Parathyroid adenoma (tissue), 2 donors: ENCODE measurements around the gene KNDC1.

Source experiments
- H2AFZ ChIP-seq: fragments of 300-600 bp; sonication (generic); one replicate; pipeline ENCODE4 v1.7.0; 2017; ENCODE audit warnings: antibody characterized with exemption, mild to moderate bottlenecking
- H3K27ac ChIP-seq: fragments of 300-600 bp; sonication (generic); one replicate; pipeline ENCODE4 v1.7.0; 2017
- H3K27me3 ChIP-seq: fragments of 300-600 bp; sonication (generic); one replicate; pipeline ENCODE4 v1.7.0; 2017; ENCODE audit warnings: low read length; ENCODE audit not compliant: control insufficient read depth, insufficient read depth
- H3K36me3 ChIP-seq: fragments of 300-600 bp; sonication (generic); one replicate; pipeline ENCODE4 v1.7.0; 2017; ENCODE audit warnings: low read length; ENCODE audit not compliant: control insufficient read depth, insufficient read depth
- H3K4me1 ChIP-seq: fragments of 300-600 bp; sonication (generic); one replicate; pipeline ENCODE4 v1.7.0; 2017; ENCODE audit warnings: control low read depth
- H3K4me2 ChIP-seq: fragments of 300-600 bp; sonication (generic); one replicate; pipeline ENCODE4 v1.7.0; 2017; ENCODE audit warnings: low read length
- H3K4me3 ChIP-seq: fragments of 300-600 bp; sonication (generic); one replicate; pipeline ENCODE4 v1.7.0; 2017; ENCODE audit warnings: low read depth, low read length
- H3K79me2 ChIP-seq: fragments of 300-600 bp; sonication (generic); one replicate; pipeline ENCODE4 v1.7.0; 2017; ENCODE audit warnings: control low read depth
- H3K9ac ChIP-seq: fragments of 300-600 bp; sonication (generic); one replicate; pipeline ENCODE4 v1.7.0; 2017; ENCODE audit warnings: mild to moderate bottlenecking
- H3K9me3 ChIP-seq: fragments of 300-600 bp; sonication (generic); one replicate; pipeline ENCODE4 v1.7.0; 2017; ENCODE audit warnings: low read length; ENCODE audit not compliant: control insufficient read depth
- CTCF ChIP-seq: fragments of 300-600 bp; sonication (generic); IDR thresholded peaks from one replicate; pipeline ENCODE4 v1.7.0; 2017; ENCODE audit warnings: antibody characterized with exemption, mild to moderate bottlenecking
- donor health status: primary hyperparathyroidism.

The KNDC1 gene

DNA sequence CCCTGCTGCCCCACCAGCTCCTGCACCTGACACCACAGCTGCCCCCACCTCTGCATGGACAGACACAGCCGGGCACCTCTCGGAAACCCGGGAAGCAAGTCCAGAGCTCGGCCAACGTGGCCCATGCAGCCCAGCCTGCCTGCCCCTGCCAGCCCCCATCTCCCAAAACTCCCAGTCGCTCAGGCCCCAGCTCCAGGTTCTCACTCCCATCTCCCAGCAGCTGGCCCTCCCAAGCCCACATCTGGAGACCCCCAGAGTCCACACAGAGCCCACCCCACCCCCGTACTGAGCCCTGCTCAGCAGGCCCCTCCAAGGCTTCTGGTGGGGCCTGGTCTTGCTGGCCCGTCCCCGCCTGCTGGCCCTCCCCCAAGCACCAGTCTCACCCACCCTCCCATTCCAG lies 37.8 kb downstream of the KNDC1 start:
- TF ChIP-seq CTCF, result no peak
- no peak overlapping the region for H3K4me3 ChIP-seq
- no peaks in the 10 kb centered on the region for H3K36me3 ChIP-seq
- no peak overlapping the region for H3K27ac ChIP-seq
- H3K9me3 ChIP-seq, result no peaks in the 10 kb centered on the region
- H3K79me2 ChIP-seq, result no peaks in the 10 kb centered on the region
- no peak overlapping the region for H3K9ac ChIP-seq
- H3K27me3 ChIP-seq, result no peaks in the 10 kb centered on the region
- no peak overlapping the region for H3K4me2 ChIP-seq
- H3K4me1 ChIP-seq, result no peaks in the 10 kb centered on the region
- no peak overlapping the region for H2AFZ ChIP-seq

GRCh38 chr10:133198206-133198605 lies 38.2 kb downstream of the KNDC1 start:
- no peak for TF ChIP-seq CTCF
- H3K9me3 ChIP-seq, result no peaks in the 10 kb centered on the region
- no peaks in the 10 kb centered on the region for H3K27me3 ChIP-seq

DNA sequence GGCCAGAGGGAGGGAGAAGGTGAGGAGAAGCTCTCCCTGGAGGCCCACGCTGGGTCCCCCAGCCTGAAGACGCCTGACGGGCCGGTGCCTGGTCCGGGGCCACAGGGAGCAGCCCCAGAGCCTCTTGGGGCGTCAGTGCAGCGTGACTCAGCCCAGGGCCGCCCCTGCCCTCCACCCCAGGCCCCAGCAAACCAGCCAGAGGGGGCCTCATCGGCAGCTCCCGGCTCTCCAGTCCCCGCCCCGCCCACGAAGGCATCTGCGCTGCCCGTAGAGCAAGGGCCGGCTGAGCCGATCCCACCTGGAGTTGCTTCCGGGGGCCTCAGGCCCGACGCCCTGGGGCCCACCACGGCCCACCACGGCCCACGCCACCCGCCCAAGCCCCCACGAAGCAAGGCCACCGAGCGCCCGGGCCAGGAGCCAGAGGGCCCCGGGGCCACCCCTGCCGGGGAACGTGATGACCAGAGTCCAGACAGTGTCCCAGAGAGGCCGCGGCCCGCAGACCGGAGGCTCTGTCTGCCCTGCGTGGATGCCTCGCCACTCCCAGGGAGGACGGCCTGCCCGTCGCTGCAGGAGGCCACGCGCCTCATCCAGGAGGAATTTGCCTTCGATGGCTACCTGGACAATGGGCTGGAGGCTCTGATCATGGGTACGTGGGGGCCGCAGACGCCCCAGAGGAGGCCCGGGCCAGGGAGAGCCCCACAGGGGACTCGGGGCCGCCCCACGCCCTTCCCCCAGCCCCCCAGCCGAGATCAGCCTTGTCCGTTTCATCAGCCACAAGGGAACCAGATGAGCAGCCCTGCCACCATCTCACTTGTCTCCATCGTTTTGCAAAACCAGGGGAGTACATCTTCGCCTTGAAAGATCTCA lies 38.8 kb downstream of the KNDC1 start:
- no peaks in the 10 kb centered on the region for H3K9me3 ChIP-seq
- TF ChIP-seq CTCF, result no peak
- H2AFZ ChIP-seq, result no peak overlapping the region
- H3K4me2 ChIP-seq, result no peak overlapping the region
- no peak overlapping the region for H3K4me3 ChIP-seq
- H3K27me3 ChIP-seq, result no peaks in the 10 kb centered on the region
- H3K9ac ChIP-seq, result no peak overlapping the region
- H3K36me3 ChIP-seq, result no peaks in the 10 kb centered on the region
- H3K4me1 ChIP-seq, result no peaks in the 10 kb centered on the region
- H3K27ac ChIP-seq, result no peak overlapping the region
- H3K79me2 ChIP-seq, result no peaks in the 10 kb centered on the region

More at GRCh38 chr10:133198206-133198605, 38.2 kb downstream of the KNDC1 start:
- Histone ChIP-seq H3K79me2 (no peaks in the 10 kb centered on the region), H3K9ac (no peak overlapping the region), H3K4me1 (no peaks in the 10 kb centered on the region), H3K4me3 (no peak overlapping the region), H3K4me2 (no peak overlapping the region), H3K36me3 (no peaks in the 10 kb centered on the region), H2AFZ (no peak overlapping the region), H3K27ac (no peak overlapping the region)

- H3K27me3 ChIP-seq, result no peaks in the 10 kb centered on the region
- H3K9ac ChIP-seq, result no peak overlapping the region
- no peak overlapping the region for H3K4me3 ChIP-seq
- no peak for TF ChIP-seq CTCF
- H3K4me1 ChIP-seq, result no peaks in the 10 kb centered on the region
- no peaks in the 10 kb centered on the region for H3K79me2 ChIP-seq
- H3K9me3 ChIP-seq, result no peaks in the 10 kb centered on the region
- H3K27ac ChIP-seq, result no peak overlapping the region
- no peak overlapping the region for H3K4me2 ChIP-seq
- H3K36me3 ChIP-seq, result no peaks in the 10 kb centered on the region
- H2AFZ ChIP-seq, result no peak overlapping the region
Measured at GRCh38 chr10:133199488-133199885, 39.5 kb downstream of the KNDC1 start.
